Measurements from ENCODE around the gene NFXL1.

DNA sequence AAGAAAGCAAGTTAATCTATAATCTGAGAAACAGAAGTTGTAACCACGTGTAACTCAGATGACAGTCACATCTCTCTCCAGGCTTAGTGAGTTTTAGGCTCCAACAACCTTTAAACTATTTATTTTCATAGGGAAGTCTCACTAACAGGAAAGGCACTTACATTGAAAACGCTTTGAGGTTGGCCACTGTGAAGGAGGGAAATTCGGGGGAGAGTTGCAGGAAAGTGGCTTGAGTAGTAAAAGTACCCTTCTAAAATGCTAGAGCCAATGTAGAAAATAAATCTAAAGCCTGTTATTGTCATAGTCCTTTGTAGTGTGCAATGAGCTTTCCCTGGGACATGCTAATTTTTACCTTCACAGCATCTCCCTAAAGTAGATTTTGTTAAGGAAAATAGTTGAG is 995 bp upstream of the NFXL1 start:
- TF ChIP-seq, protein P1, sequence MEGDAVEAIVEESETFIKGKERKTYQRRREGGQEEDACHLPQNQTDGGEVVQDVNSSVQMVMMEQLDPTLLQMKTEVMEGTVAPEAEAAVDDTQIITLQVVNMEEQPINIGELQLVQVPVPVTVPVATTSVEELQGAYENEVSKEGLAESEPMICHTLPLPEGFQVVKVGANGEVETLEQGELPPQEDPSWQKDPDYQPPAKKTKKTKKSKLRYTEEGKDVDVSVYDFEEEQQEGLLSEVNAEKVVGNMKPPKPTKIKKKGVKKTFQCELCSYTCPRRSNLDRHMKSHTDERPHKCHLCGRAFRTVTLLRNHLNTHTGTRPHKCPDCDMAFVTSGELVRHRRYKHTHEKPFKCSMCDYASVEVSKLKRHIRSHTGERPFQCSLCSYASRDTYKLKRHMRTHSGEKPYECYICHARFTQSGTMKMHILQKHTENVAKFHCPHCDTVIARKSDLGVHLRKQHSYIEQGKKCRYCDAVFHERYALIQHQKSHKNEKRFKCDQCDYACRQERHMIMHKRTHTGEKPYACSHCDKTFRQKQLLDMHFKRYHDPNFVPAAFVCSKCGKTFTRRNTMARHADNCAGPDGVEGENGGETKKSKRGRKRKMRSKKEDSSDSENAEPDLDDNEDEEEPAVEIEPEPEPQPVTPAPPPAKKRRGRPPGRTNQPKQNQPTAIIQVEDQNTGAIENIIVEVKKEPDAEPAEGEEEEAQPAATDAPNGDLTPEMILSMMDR (conservative IDR thresholded peaks at IDR 0.05; ENCODE audit: low read length): no peak
- no peak for TF ChIP-seq EZH2phosphoT487 (IDR thresholded peaks at IDR 0.05; ENCODE audit: borderline replicate concordance, low read depth, low read length)
